IMR-90 (cell line): ENCODE data around the gene KRT86.

Experiments
- FOS ChIP-seq: fragments of 150-350 bp; IDR thresholded peaks from 2 replicates; pipeline ENCODE4 v1.6.1; 2016; ENCODE audit warnings: low read depth, low read length
- POLR2A ChIP-seq: IDR thresholded peaks from 2 replicates; pipeline ENCODE4 v1.6.1; 2012; ENCODE audit warnings: mild to moderate bottlenecking, low read depth, low read length
- TF ChIP-seq, protein P1 (sequence below): conservative IDR thresholded peaks from 2 replicates; pipeline ENCODE4 v1.5.1; 2012; ENCODE audit warnings: mild to moderate bottlenecking, low read depth, low read length, improper control_type of control experiment

DNA sequence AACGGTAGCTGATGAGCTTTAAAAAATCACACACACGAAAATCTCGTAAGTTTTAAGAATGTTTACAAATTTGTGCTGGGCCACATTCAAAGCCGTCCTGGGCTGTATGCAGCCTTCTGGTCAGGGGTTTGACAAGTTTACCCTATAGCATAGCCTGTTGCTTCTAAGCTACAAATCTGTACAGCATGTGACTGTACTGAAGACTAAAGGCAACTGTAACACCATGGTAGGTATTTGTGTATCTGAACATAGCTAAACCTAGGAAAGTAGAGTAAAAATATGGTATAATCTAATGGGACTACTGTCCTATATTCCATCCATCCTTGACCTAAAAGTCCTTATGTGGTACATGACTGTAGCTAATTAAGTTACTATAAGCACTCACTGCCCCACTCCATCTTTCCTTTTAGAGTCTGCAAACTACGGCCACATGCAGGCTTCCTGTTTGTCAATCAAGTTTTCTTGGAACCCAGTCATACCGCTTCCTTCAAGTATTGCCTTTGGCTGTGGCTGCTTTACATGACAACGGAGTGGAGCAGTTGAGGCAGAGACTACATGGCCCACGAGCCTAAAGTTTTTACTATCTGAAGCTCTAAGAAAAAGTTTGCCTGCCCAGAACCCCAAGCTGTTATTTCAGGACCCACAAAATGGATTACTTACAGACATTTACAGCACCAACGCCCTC, 22.9 kb upstream of the KRT86 start:
- TF ChIP-seq, protein P1, sequence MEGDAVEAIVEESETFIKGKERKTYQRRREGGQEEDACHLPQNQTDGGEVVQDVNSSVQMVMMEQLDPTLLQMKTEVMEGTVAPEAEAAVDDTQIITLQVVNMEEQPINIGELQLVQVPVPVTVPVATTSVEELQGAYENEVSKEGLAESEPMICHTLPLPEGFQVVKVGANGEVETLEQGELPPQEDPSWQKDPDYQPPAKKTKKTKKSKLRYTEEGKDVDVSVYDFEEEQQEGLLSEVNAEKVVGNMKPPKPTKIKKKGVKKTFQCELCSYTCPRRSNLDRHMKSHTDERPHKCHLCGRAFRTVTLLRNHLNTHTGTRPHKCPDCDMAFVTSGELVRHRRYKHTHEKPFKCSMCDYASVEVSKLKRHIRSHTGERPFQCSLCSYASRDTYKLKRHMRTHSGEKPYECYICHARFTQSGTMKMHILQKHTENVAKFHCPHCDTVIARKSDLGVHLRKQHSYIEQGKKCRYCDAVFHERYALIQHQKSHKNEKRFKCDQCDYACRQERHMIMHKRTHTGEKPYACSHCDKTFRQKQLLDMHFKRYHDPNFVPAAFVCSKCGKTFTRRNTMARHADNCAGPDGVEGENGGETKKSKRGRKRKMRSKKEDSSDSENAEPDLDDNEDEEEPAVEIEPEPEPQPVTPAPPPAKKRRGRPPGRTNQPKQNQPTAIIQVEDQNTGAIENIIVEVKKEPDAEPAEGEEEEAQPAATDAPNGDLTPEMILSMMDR, result no peak
- TF ChIP-seq FOS (no peak), POLR2A (no peak)
